ENCODE results near the gene ITGBL1. TPM values are rescaled to one million over a fixed set of nuclear protein-coding genes. Genes with fewer than 3 reads are reported as not detected.

ITGBL1 gene
- polyA plus RNA-seq, 3 donors = not detected

DNA sequence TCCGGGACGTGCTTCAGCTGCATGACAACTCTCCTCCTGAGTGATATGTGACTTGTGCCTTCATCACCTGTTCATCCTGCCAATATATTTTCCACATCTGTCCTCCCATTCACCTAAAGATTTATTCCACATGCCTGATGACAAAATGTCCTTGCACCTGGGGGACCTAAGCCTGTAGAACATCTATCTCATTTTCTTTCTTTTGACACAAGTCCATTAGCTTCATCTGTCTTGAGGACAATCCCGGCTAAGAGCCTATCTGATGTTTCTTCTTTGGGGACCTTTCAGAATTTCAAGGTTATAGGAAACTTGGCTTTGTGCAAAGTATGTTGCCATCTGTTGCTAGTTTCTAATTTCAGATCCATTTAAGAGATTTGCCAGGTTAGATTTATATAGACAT is 41.1 kb downstream of the ITGBL1 start:
- no peak overlapping the region for H3K27ac Mint-ChIP-seq
- intact Hi-C loops (cut with micrococcal nuclease) = no loop called here
- Histone ChIP-seq H3K27ac (ENCODE audit: low read depth in 1 of 2, low read length in 2 of 2) (no peak overlapping the region), H3K27me3 (ENCODE audit: control insufficient read depth in 2 of 2, insufficient read depth in 2 of 2, low read length in 2 of 2) (no peaks in the 10 kb centered on the region), H3K4me1 (ENCODE audit: control insufficient read depth in 1 of 2, insufficient read depth in 2 of 2, low read length in 2 of 2) (no peaks in the 10 kb centered on the region), H3K36me3 (replicated peaks in 1 of 2; ENCODE audit: control insufficient read depth in 1 of 2, insufficient read depth in 2 of 2, low read length in 2 of 2) (no peaks in the 10 kb centered on the region), H2AFZ (ENCODE audit: insufficient read depth, low read depth, low read length, poor library complexity, severe bottlenecking) (no peak overlapping the region), H4K20me1 (ENCODE audit: insufficient read depth, low read length) (no peaks in the 10 kb centered on the region), H3K79me2 (ENCODE audit: insufficient read depth, low read length) (no peaks in the 10 kb centered on the region), H3K9me3 (replicated peaks in 1 of 2; ENCODE audit: control insufficient read depth in 1 of 2, insufficient read depth in 1 of 2, low read length in 2 of 2) (no peaks in the 10 kb centered on the region), H3K4me2 (replicated peaks; ENCODE audit: extremely low read depth, low read length, poor library complexity, severe bottlenecking) (no peak overlapping the region), H3K9ac (ENCODE audit: insufficient read depth, low read length, poor library complexity, severe bottlenecking) (no peak overlapping the region), H3K4me3 (replicated peaks in 1 of 3; ENCODE audit: low read depth in 2 of 3, low read length in 3 of 3) (no peak overlapping the region)
- no peaks in the 10 kb centered on the region for H3K27me3 Mint-ChIP-seq (ENCODE audit: low read depth in 3 of 3)
- no peaks in the 10 kb centered on the region for H3K36me3 Mint-ChIP-seq
- DNase-seq = no peak
- H3K9me3 Mint-ChIP-seq = peaks cover 0 to 2% (median 0%) of the 10 kb centered on the region in 7 donors
- no CpG with 5 or more reads among the region's 3 CpGs for WGBS (ENCODE audit: insufficient coverage)
- TF ChIP-seq, protein P1, sequence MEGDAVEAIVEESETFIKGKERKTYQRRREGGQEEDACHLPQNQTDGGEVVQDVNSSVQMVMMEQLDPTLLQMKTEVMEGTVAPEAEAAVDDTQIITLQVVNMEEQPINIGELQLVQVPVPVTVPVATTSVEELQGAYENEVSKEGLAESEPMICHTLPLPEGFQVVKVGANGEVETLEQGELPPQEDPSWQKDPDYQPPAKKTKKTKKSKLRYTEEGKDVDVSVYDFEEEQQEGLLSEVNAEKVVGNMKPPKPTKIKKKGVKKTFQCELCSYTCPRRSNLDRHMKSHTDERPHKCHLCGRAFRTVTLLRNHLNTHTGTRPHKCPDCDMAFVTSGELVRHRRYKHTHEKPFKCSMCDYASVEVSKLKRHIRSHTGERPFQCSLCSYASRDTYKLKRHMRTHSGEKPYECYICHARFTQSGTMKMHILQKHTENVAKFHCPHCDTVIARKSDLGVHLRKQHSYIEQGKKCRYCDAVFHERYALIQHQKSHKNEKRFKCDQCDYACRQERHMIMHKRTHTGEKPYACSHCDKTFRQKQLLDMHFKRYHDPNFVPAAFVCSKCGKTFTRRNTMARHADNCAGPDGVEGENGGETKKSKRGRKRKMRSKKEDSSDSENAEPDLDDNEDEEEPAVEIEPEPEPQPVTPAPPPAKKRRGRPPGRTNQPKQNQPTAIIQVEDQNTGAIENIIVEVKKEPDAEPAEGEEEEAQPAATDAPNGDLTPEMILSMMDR (IDR thresholded peaks at IDR 0.05) = no peak
- no peaks in the 10 kb centered on the region for H3K4me1 Mint-ChIP-seq
- H3K4me3 Mint-ChIP-seq = no peak overlapping the region

- Histone ChIP-seq H3K4me2 (replicated peaks; ENCODE audit: extremely low read depth, low read length, poor library complexity, severe bottlenecking) (no peak overlapping the region), H4K20me1 (ENCODE audit: insufficient read depth, low read length) (no peaks in the 10 kb centered on the region), H2AFZ (ENCODE audit: insufficient read depth, low read depth, low read length, poor library complexity, severe bottlenecking) (no peak overlapping the region), H3K27ac (ENCODE audit: low read depth in 1 of 2, low read length in 2 of 2) (no peak overlapping the region), H3K9ac (ENCODE audit: insufficient read depth, low read length, poor library complexity, severe bottlenecking) (no peak overlapping the region), H3K27me3 (ENCODE audit: control insufficient read depth in 2 of 2, insufficient read depth in 2 of 2, low read length in 2 of 2) (no peaks in the 10 kb centered on the region), H3K36me3 (replicated peaks in 1 of 2; ENCODE audit: control insufficient read depth in 1 of 2, insufficient read depth in 2 of 2, low read length in 2 of 2) (no peaks in the 10 kb centered on the region), H3K9me3 (replicated peaks in 1 of 2; ENCODE audit: control insufficient read depth in 1 of 2, insufficient read depth in 1 of 2, low read length in 2 of 2) (no peaks in the 10 kb centered on the region), H3K79me2 (ENCODE audit: insufficient read depth, low read length) (no peaks in the 10 kb centered on the region), H3K4me1 (ENCODE audit: control insufficient read depth in 1 of 2, insufficient read depth in 2 of 2, low read length in 2 of 2) (no peaks in the 10 kb centered on the region), H3K4me3 (replicated peaks in 1 of 3; ENCODE audit: low read depth in 2 of 3, low read length in 3 of 3) (no peak overlapping the region)
- Mint-ChIP-seq H3K9me3 (peaks cover 0 to 3% (median 0%) of the 10 kb centered on the region in 7 donors), H3K36me3 (no peaks in the 10 kb centered on the region), H3K27ac (no peak overlapping the region), H3K27me3 (ENCODE audit: low read depth in 3 of 3) (peaks cover 0 to 2% (median 0%) of the 10 kb centered on the region in 3 donors), H3K4me1 (no peaks in the 10 kb centered on the region), H3K4me3 (no peak overlapping the region)
- intact Hi-C loops (cut with micrococcal nuclease) = no loop called here
- TF ChIP-seq, protein P1 (IDR thresholded peaks at IDR 0.05) = no peak
- no CpG with 5 or more reads among the region's 2 CpGs for WGBS (ENCODE audit: insufficient coverage)
- DNase-seq = no peak
These were observed 46.9 kb downstream of the ITGBL1 start for GRCh38 chr13:101499406-101499805.

Measured in CD14-positive monocyte (primary cell).